Activated T-cell treated with anti-CD3 and anti-CD28 coated beads, Interleukin-2, amount 50 U/mL, for 4 hours (primary cell): Measurements from ENCODE around the gene B3GLCT. TPM values are rescaled to one million over a fixed set of nuclear protein-coding genes. Genes with fewer than 3 reads are reported as not detected.
"Not testable (repeated sequence)": the region's sequence is repeated elsewhere in the genome, so short reads cannot be mapped to it uniquely, and the experiment has no call there.

Experiments used
- ATAC-seq, 2 donors: fragments of 200-7000 bp; cut with Tn5 transposase; one replicate each; pipeline ENCODE4 v1.10.0; 2021
- DNase-seq: peaks from one replicate; pipeline ENCODE4 v3.0.0-alpha.2; 2020
- H3K27me3 Mint-ChIP-seq: one replicate; pipeline ENCODE4 v1.8.0; 2021; ENCODE audit warnings: low read depth, mixed read lengths
- H3K36me3 Mint-ChIP-seq: one replicate; pipeline ENCODE4 v1.8.0; 2022; ENCODE audit warnings: mixed read lengths; ENCODE audit not compliant: insufficient read depth
- H3K4me1 Mint-ChIP-seq: one replicate; pipeline ENCODE4 v1.8.0; 2021; ENCODE audit warnings: low read depth, mixed read lengths
- H3K4me3 Mint-ChIP-seq: one replicate; pipeline ENCODE4 v1.8.0; 2021; ENCODE audit warnings: mild to moderate bottlenecking, moderate library complexity, mixed read lengths
- H3K9me3 Mint-ChIP-seq: one replicate; pipeline ENCODE4 v1.8.0; 2021; ENCODE audit warnings: mixed read lengths
- total RNA-seq, 3 donors: library from RNA; stranded (reverse); gene quantifications; one replicate each; pipeline ENCODE4 v1.2.1, GENCODE V29; 2021

B3GLCT gene
- total RNA-seq, 3 donors from 2014 or later = 3.7 to 4.1 (median 3.9) TPM

GRCh38 chr13:31200637-31200971 lies 829 bp downstream of the B3GLCT start:
- no peaks in the 10 kb centered on the region for H3K9me3 Mint-ChIP-seq
- H3K4me3 Mint-ChIP-seq = peak overlapping the region; percentile 81
- DNase-seq (peak; percentile 24), ATAC-seq (peak; percentile 17 to 23)
- H3K36me3 Mint-ChIP-seq = no peaks in the 10 kb centered on the region
- no peaks in the 10 kb centered on the region for H3K27me3 Mint-ChIP-seq
- H3K4me1 Mint-ChIP-seq = peaks cover 23% of the 10 kb centered on the region

DNA sequence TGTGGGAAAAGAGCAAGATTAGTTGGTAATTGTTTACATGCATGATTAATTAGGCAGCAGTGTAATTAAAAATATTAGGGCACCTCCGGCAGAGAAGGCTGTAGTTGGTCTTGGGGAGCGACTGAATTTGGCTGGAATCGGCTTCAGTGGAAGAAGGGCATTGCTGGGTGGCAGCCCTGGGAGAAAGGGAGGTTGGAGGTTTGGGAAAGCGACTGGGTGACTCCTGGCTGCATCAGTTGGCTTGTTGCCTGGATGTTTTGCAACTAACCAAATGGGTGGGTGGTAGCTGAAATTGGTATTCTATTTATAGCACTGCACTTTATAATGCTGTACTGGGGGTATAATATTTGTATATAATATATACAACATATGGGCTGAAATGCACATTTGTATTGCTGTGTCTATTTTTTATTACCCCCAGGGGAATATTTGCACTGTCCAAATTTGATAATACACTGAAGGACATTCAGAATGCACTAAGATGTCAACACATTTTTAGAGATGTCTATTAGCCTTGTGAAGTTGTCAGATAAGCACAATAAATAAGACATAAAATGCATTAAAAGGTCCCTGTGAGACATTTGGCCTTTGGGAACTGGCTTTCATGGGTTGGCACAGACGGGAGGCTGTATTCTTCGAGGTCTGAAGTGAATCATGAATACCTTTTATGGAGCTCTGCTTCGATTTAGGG lies 1.7 kb downstream of the B3GLCT start:
- ATAC-seq (no peak), DNase-seq (no peak)
- Mint-ChIP-seq H3K4me3 (peak overlapping the region; percentile 81), H3K36me3 (no peaks in the 10 kb centered on the region), H3K27me3 (no peaks in the 10 kb centered on the region), H3K9me3 (no peaks in the 10 kb centered on the region), H3K4me1 (peaks cover 23% of the 10 kb centered on the region)

- DNase-seq = no peak
- no peaks in the 10 kb centered on the region for H3K9me3 Mint-ChIP-seq
- H3K36me3 Mint-ChIP-seq = no peaks in the 10 kb centered on the region
- no peaks in the 10 kb centered on the region for H3K27me3 Mint-ChIP-seq
- ATAC-seq = no peak
- peaks cover 24% of the 10 kb centered on the region for H3K4me1 Mint-ChIP-seq
- H3K4me3 Mint-ChIP-seq = no peak overlapping the region
Measured at GRCh38 chr13:31204592-31204991, 4.8 kb downstream of the B3GLCT start.

DNA sequence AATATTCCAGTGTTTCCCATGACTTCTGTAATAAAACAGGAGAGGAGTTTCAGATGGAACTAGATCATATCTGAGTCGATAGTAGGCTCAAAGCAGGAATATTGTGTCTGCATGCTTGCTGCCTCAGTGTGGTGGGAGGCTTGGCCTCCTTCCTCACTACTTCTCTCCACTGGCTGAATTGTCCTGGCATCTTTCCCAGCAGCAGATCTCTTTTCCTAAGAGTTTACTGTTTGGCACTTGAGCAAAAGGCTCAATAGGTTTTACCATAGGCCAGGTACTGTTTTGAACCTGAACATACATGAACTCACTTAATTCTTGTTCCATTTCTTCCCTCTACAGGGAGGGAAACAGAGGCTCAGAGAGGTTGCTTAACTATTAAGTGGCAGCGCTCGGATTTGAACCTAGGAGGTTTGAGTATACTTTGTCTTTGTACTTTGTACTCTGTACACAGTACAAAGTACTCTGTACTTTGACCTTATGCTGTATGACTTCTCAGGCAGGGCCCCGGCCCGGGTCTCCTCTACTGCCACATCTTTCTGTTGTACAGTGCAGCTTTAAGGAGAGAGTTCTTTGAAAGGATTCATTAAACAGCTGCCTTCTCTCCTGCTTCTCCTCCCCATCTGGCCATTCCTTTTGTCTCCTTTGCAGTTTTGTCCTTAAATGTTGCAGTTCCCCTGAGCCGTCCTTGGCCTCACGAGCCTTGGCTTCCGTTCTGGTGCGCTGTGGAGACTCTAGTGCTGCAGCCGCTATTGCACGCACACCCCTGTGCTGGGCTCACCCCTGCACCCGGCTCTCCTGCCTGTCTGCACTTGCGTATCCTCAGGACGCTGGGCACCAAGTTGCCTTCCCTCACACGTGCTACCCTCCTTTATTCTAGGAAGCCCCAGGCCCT lies 8.1 kb downstream of the B3GLCT start:
- DNase-seq (no peak), ATAC-seq (no peak)
- Mint-ChIP-seq H3K36me3 (no peaks in the 10 kb centered on the region), H3K4me1 (peaks cover 22% of the 10 kb centered on the region), H3K4me3 (no peak overlapping the region), H3K9me3 (no peaks in the 10 kb centered on the region), H3K27me3 (no peaks in the 10 kb centered on the region)

GRCh38 chr13:31208559-31209122 lies 8.9 kb downstream of the B3GLCT start:
- H3K36me3 Mint-ChIP-seq = no peaks in the 10 kb centered on the region
- peaks cover 24% of the 10 kb centered on the region for H3K4me1 Mint-ChIP-seq
- no peak overlapping the region for H3K4me3 Mint-ChIP-seq
- ATAC-seq = no peak
- no peaks in the 10 kb centered on the region for H3K27me3 Mint-ChIP-seq
- no peaks in the 10 kb centered on the region for H3K9me3 Mint-ChIP-seq
- DNase-seq = no peak

- Mint-ChIP-seq H3K4me1 (peaks cover 27% of the 10 kb centered on the region), H3K4me3 (no peak overlapping the region), H3K9me3 (no peaks in the 10 kb centered on the region), H3K27me3 (no peaks in the 10 kb centered on the region), H3K36me3 (no peaks in the 10 kb centered on the region)
- ATAC-seq = no peak
- DNase-seq = no peak
Measured at GRCh38 chr13:31209172-31209840, 9.5 kb downstream of the B3GLCT start.

- H3K4me3 Mint-ChIP-seq = no peak overlapping the region
- no peaks in the 10 kb centered on the region for H3K36me3 Mint-ChIP-seq
- H3K27me3 Mint-ChIP-seq = no peaks in the 10 kb centered on the region
- H3K4me1 Mint-ChIP-seq = peaks cover 24% of the 10 kb centered on the region
- DNase-seq (no peak), ATAC-seq (no peak)
- no peaks in the 10 kb centered on the region for H3K9me3 Mint-ChIP-seq
Measured at GRCh38 chr13:31209841-31210210, 10.1 kb downstream of the B3GLCT start.

- H3K27me3 Mint-ChIP-seq = no peaks in the 10 kb centered on the region
- no peak for DNase-seq
- no peak overlapping the region for H3K4me3 Mint-ChIP-seq
Measured at GRCh38 chr13:31213651-31214289, 14.0 kb downstream of the B3GLCT start.

GRCh38 chr13:31214435-31214834 lies 14.7 kb downstream of the B3GLCT start:
- ATAC-seq (no peak), DNase-seq (no peak)
- Mint-ChIP-seq H3K4me1 (peaks cover 17% of the 10 kb centered on the region), H3K27me3 (no peaks in the 10 kb centered on the region), H3K36me3 (peaks cover 5% of the 10 kb centered on the region), H3K4me3 (no peak overlapping the region), H3K9me3 (no peaks in the 10 kb centered on the region)

More at GRCh38 chr13:31213651-31214289, 14.0 kb downstream of the B3GLCT start:
- peak; percentile 27 to 38 for ATAC-seq
- peaks cover 21% of the 10 kb centered on the region for H3K4me1 Mint-ChIP-seq
- no peaks in the 10 kb centered on the region for H3K9me3 Mint-ChIP-seq
- H3K36me3 Mint-ChIP-seq = peaks cover 4% of the 10 kb centered on the region

DNA sequence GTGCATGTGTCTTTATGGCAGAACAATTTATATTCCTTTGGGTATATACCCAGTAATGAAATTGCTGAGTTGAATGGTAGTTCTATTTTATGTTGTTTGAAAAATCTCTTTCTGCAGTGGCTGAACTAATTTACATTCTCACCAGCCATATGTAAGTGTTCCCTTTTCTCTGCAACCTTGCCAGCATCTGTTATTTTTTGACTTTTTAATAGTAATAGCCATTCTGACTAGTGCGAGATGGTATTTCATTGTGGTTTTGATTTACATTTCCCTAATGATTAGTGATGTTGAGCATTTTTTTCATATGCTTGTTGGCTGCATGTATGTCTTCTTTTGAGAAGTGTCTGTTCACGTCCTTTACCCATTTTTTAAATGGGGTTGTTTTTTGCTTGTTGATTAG lies 17.1 kb downstream of the B3GLCT start:
- Mint-ChIP-seq H3K4me1 (peaks cover 11% of the 10 kb centered on the region), H3K36me3 (peaks cover 12% of the 10 kb centered on the region)
- H3K27me3 Mint-ChIP-seq, H3K9me3 Mint-ChIP-seq, DNase-seq, H3K4me3 Mint-ChIP-seq, ATAC-seq: not testable (repeated sequence)

DNA sequence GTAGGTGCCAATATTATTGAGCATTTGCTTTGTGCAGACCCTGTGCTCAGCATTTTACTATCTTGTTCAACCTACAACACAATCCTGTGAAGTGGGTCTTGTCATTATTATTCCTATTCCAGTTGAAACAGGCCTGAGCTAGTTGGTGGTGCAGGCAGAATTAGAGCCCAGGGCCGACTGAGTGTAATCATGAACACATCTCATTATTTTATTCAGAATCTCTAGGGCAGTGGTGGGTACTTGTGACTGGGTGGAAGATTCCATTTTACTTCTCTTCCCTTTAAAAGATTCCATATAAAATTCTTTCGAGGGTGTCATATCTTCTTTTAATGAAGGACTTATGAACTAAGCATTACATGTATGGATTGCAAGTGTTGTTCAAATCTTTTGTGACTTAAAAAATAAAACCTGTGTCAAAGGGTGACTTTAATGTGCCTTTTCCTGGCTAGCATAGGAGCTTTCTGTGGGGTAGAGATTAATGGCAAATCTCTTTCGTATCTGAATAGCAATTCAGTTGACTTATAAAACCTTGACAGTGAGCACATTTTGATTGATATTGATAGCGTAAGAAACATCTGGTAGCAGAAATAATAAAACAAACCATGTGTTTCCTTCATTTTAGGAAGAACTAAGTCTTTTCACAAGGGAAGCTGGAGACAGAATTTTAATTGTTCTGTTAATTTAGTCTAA lies 20.3 kb downstream of the B3GLCT start:
- DNase-seq = no peak
- Mint-ChIP-seq H3K4me3 (no peak overlapping the region), H3K27me3 (no peaks in the 10 kb centered on the region), H3K4me1 (no peaks in the 10 kb centered on the region), H3K9me3 (no peaks in the 10 kb centered on the region), H3K36me3 (peaks cover 17% of the 10 kb centered on the region)
- ATAC-seq = no peak

DNA sequence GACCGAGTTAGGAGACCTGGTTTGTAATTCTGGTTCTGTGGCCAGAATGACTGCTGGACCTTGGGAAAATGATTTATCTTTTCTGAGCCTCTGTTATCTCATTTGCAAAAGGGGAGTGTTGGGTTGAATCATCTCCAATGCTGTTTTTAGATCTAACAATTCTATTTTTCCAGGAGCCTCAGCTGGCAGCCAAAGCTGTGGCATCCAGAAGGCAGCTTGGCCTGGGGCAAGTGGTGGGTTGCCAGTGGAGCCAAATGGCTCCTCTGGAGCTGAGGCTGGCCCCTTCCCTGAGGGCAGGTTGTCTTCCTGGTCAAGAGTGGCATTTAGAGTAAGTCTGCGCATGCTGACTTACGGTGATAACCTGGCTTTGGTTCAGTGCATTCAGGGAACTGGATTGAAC lies 21.3 kb downstream of the B3GLCT start:
- H3K4me3 Mint-ChIP-seq = no peak overlapping the region
- H3K9me3 Mint-ChIP-seq = no peaks in the 10 kb centered on the region
- no peaks in the 10 kb centered on the region for H3K27me3 Mint-ChIP-seq
- DNase-seq = no peak
- no peak for ATAC-seq
- peaks cover 17% of the 10 kb centered on the region for H3K36me3 Mint-ChIP-seq
- H3K4me1 Mint-ChIP-seq = no peaks in the 10 kb centered on the region

- DNase-seq (no peak), ATAC-seq (no peak)
- Mint-ChIP-seq H3K4me1 (peaks cover 2% of the 10 kb centered on the region), H3K27me3 (no peaks in the 10 kb centered on the region), H3K9me3 (no peaks in the 10 kb centered on the region), H3K36me3 (peaks cover 13% of the 10 kb centered on the region), H3K4me3 (no peak overlapping the region)
Measured at GRCh38 chr13:31223215-31223614, 23.4 kb downstream of the B3GLCT start.
